HG03159 (cell line): ENCODE results near the gene P3H4.
"Not testable (repeated sequence)": the region's sequence is repeated elsewhere in the genome, so short reads cannot be mapped to it uniquely, and the experiment has no call there.

Source experiments
- ATAC-seq: cut with Tn5 transposase; IDR thresholded peaks from one replicate; pipeline ENCODE4 v1.9.1; 2021; ENCODE audit warnings: mild to moderate bottlenecking, moderate library complexity; ENCODE audit not compliant: unreplicated experiment

P3H4 gene

GRCh38 chr17:41811549-41812380 is at the start of gene P3H4:
P3H4 (minus strand) TSS chr17:41811949; CDS start chr17:41811915, 34 bp downstream.
- peak; percentile 58 for ATAC-seq

GRCh38 chr17:41860254-41860931 is 48.6 kb upstream of the P3H4 start:
- no peak for ATAC-seq

- not testable (repeated sequence) for ATAC-seq
Measured at GRCh38 chr17:41851382-41851781, 39.6 kb upstream of the P3H4 start.

GRCh38 chr17:41849251-41849990 is 37.7 kb upstream of the P3H4 start:
- ATAC-seq, result no peak

GRCh38 chr17:41848788-41849187 is 37.0 kb upstream of the P3H4 start:
- no peak for ATAC-seq

- ATAC-seq, result no peak
Measured at GRCh38 chr17:41844971-41845370, 33.2 kb upstream of the P3H4 start.

- ATAC-seq, result not testable (repeated sequence)
Measured at GRCh38 chr17:41840781-41841180, 29.0 kb upstream of the P3H4 start.

- not testable (repeated sequence) for ATAC-seq
Measured at GRCh38 chr17:41839448-41839847, 27.7 kb upstream of the P3H4 start.

GRCh38 chr17:41837761-41838538 is 26.2 kb upstream of the P3H4 start, which contains the start of gene KLHL10:
KLHL10 (plus strand) TSS chr17:41837825; CDS start chr17:41837933, 108 bp downstream.
- no peak for ATAC-seq

- ATAC-seq, result no peak
Measured at GRCh38 chr17:41836550-41837196, 24.9 kb upstream of the P3H4 start.

- no peak for ATAC-seq
Measured at GRCh38 chr17:41835800-41836549, 24.2 kb upstream of the P3H4 start, which contains the start of gene NT5C3B. NT5C3B (minus strand) TSS chr17:41836232; CDS start chr17:41836193, 39 bp downstream.

- ATAC-seq, result no peak
Measured at GRCh38 chr17:41835214-41835799, 23.6 kb upstream of the P3H4 start.

- ATAC-seq, result not testable (repeated sequence)
Measured at GRCh38 chr17:41829961-41830360, 18.2 kb upstream of the P3H4 start.

GRCh38 chr17:41825175-41825845 is 13.6 kb upstream of the P3H4 start:
- no peak for ATAC-seq

GRCh38 chr17:41824086-41824485 is 12.3 kb upstream of the P3H4 start:
- ATAC-seq, result no peak

- no peak for ATAC-seq
Measured at GRCh38 chr17:41823580-41823979, 11.8 kb upstream of the P3H4 start.

- no peak for ATAC-seq
Measured at GRCh38 chr17:41823141-41823524, 11.4 kb upstream of the P3H4 start.
